HG02885 (cell line): ENCODE data around the gene PLS3.
A peak's percentile ranks its signal among the peaks of the same experiment; 100 is the strongest.
"Not testable (repeated sequence)": the region's sequence is repeated elsewhere in the genome, so short reads cannot be mapped to it uniquely, and the experiment has no call there.

ENCODE experiments used
- ATAC-seq: cut with Tn5 transposase; IDR thresholded peaks from one replicate; pipeline ENCODE4 v1.9.1; 2021; ENCODE audit warnings: mild to moderate bottlenecking; ENCODE audit not compliant: unreplicated experiment, poor library complexity

Gene PLS3

DNA sequence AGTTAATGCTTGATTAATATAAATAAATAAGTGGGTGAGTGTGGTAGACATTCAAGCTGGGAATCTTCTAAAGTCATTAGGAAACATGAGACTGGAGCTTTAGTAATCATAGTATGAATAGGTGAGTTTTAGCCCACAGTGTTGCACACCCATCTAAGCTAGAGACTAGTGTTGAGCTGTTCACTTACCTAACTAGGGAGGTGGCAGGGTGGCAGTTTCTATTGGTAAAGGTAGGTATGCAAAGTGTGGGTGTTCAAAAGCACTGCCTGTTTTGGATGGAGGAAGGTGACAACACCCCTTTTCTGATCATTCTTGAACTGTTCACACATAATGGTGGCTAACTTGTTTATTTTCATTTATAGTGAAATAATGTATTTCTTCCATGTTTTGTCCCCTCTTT is 41.3 kb downstream of the PLS3 start:
- ATAC-seq: no peak

- no peak for ATAC-seq
Observed at GRCh38 chrX:115602729-115603389, 41.9 kb downstream of the PLS3 start.

GRCh38 chrX:115603534-115604074 is 42.6 kb downstream of the PLS3 start:
- ATAC-seq: no peak

- ATAC-seq: no peak
Observed at GRCh38 chrX:115606861-115607260, 45.9 kb downstream of the PLS3 start.

- ATAC-seq: no peak
Observed at GRCh38 chrX:115609621-115610020, 48.6 kb downstream of the PLS3 start.

GRCh38 chrX:115616943-115617563 is 56.1 kb downstream of the PLS3 start:
- ATAC-seq: peak; percentile 98

GRCh38 chrX:115622534-115622933 is 61.6 kb downstream of the PLS3 start:
- ATAC-seq: no peak

DNA sequence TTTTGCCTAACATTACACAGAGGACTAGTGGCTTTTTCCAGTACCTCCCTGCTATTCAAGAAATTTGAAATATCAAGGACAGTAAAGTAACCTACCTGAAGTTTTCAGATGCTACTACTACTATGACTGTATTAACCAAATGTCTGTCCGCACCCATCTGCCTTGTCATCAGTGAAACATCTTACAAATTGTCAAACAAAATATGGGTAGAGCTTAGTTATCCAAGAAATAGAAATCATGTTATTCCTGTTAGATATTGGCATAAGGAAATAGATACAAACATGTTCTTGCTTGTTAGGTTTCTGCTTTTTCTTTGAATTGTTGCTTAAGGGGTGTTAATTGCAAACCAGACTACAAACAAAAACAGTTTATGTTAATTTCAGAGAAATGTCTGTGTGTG is 63.9 kb downstream of the PLS3 start:
- no peak for ATAC-seq

DNA sequence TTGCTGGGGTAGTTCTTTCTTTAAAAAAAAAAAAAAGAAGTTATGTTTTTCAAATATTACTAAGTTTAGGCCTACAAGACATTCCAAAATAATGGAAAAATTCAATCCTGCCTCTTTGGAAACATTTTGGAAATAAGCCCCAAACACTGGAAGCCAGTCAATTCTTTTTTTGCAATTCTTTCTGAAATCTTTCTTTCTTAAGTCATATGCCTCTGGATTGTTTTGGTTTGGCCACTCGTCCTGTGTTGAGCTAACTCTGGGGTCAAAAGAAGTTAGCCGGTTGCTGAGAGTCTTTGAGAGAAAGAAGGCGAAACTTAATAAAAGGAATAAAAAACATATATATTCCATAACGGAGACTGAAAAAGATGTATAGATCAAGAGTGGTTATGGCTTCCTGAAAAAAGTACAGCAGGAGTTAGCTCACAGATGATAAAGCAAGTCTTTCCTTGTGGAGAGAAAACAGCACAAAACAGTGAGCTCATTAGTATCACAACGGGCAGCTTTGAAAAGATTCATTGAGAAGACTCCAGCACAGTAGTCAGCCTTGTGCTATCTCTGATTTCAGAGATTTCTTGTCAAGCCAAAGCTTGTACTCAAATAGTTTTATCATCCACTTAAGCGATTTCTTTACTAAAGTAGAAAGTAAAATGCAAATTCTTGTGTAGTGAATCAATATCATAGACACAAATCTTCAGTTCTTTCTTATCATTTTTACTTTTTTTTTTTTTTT is 64.8 kb downstream of the PLS3 start:
- no peak for ATAC-seq

- ATAC-seq: no peak
Observed at GRCh38 chrX:115630204-115630603, 69.2 kb downstream of the PLS3 start.

DNA sequence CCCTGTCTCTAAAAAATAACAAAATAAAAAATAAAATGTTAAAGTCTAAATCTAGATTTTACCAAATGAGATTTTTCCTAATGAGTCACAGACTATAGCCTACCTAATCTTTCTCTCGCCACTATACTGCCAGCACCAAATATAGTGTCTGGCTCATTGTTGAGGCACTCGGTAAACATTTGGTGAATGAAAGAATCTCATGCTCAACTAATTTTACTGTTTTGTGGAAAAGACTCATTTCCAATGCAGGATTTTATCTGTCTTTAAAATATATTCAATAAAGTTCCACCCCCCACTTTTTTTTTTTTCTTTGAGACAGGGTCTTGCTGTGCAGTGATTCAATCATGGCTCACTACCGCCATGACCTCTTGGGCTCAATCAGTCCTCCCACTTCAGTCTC is 71.5 kb downstream of the PLS3 start:
- no peak for ATAC-seq

DNA sequence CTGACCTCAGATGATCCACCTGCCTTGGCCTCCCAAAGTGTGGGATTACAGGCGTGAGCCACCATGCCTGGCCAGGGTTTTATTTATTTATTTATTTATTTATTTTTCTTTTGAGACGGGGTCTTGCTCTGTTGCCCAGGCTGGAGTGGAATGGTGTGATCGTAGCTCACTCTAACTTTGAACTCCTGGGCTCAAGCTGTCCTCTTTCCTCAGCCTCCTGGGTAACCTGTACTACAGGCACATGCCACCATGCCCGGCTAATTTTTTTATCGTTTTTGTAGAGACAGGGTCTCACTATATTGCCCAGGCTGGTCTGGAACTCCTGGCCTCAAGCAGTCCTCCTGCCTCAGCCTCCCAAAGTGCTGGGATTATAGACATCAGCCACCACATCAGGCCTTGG is 72.4 kb downstream of the PLS3 start:
- not testable (repeated sequence) for ATAC-seq

GRCh38 chrX:115639334-115639880 is 78.4 kb downstream of the PLS3 start:
- ATAC-seq: no peak

DNA sequence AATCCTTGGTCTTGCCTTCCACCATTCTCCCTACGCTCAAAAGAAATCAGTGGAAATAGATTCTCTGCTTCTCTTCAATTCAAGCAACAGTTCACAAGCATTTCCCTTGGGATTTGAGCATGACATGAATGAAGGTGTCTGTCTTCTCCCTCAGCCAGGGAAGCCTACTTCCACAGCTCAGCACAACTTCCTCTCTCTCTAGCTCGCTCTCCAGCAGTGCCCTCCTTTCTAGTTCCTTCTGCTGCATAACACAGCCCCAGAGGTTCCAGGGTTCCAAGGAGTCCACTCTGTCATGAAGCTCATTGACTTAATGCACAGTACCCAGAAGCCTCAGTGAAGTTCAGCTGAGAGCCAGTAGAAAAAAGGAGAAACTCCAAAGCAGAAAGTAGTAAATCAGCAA is 81.3 kb downstream of the PLS3 start:
- no peak for ATAC-seq

DNA sequence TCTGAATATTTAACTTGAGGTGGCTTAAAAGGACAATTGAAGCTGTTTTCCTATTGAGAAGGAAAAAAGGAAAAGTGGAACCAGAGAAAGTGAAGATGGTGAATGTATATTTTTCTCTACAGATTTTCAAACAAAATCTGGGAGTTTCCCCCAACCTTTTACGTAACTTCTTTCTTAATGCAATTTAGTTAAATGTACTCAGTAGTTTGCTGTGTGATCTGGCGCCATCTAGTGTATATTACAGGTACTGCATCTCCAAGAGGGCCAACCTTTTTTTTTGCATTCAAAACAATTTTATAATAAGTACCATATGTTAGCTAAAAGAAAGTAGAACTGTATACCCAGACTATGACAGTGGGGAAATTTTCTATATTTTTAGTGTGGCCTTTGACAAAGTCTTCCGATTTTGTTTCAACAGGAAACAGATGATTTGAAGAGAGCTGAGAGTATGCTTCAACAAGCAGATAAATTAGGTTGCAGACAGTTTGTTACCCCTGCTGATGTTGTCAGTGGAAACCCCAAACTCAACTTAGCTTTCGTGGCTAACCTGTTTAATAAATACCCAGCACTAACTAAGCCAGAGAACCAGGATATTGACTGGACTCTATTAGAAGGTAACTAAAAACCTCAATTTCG is 82.0 kb downstream of the PLS3 start:
- ATAC-seq: peak; percentile 50

DNA sequence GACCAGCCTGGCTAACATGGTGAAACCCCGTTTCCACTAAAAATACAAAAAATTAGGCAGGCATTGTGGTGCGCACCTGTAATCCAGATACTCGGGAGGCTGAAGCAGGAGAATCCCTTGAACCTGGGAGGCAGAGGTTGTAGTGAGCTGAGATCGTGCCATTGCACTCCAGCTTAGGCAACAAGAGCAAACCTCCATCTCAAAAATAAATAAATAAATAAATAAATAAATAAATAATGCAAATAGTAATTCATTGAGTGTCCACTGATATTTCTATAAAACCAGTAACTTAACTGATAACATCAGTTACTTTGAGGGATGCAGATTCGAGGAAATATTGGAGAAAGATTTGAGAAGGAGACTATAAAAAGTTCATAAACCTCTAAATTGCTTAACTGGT is 83.4 kb downstream of the PLS3 start:
- not testable (repeated sequence) for ATAC-seq

DNA sequence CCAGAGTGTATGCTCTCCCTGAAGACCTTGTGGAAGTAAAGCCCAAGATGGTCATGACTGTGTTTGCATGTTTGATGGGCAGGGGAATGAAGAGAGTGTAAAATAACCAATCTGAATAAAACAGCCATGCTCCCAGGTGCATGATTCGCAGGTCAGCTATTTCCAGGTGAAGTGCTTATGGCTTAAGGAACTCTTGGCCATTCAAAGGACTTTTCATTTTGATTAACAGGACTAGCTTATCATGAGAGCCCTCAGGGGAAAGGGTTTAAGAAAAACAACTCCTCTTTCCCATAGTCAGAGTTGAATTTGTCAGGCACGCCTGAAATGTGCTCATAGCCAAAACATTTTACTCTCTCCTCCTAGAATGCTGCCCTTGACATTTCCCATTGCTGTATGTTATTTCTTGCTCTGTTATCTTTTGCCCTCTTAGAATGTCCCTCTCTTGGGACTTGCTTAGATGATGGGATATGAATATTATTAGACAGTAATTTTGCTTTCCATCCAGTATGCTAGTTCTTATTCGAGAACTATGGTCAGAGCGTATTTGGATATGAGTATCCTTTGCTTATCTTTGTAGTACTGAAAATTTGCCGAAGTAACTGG is 88.6 kb downstream of the PLS3 start:
- no peak for ATAC-seq

DNA sequence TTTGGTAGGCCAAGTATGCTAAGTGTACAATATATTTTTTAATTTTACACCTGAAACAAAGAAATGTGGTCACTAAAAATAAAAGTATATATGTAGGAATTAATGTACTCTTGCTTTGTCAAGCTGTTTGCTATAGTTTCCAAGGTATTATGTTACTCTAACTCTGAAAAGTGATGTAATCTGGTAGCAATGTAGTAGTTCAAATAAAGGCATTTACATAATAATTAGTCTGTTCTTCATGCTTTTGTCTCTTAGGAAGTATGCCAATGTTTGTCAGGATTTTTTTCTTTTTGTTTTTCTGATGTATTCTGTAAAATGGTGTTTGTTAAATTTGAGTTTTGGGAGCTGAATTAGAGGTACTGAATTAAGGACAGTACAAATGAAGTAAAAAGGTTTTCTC is 89.5 kb downstream of the PLS3 start:
- ATAC-seq: no peak

DNA sequence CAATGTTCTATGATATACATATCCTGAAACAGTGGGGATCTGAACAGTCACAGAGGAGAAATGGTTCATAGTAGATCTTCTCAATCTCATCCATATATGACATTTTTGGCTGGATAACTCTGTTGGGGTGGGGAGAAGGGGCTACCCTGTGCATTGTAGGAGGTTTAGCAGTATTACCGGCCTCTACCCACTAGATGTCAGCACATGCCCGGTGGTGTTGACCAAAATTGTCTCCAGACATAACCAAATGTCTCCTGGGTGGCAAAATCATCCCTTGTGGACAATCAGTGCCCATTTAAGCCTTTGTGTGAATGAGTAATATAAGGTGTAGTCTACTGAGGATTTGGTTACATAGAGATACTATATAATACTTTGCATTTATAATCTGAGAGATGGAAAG is 89.9 kb downstream of the PLS3 start:
- peak; percentile 78 for ATAC-seq

DNA sequence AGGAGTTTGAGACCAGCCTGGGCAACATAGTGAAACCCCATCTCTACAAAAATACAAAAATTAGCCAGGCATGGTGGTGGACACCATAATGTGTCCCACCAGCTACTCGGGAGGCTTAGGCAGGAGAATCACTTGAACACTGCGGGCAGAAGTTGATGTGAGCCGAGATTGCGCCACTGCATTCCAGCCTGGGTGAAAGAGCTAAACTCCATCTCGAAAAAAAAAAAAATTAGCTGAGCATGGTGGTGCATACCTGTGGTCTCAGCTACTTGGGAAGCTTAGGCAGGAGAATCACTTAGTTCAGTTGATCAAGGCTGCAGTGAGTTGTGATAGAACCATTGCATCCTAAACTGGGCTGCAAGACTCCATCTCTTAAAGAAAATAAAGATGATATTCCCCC is 91.2 kb downstream of the PLS3 start:
- no peak for ATAC-seq
